Lung (tissue), 12 donors: Measurements from ENCODE around the gene PALLD. TPM values are rescaled to one million over a fixed set of nuclear protein-coding genes. Genes with fewer than 3 reads are reported as not detected.

Experiments used
- ATAC-seq: fragments of 200-7000 bp; cut with Tn5 transposase; one replicate; pipeline ENCODE4 v1.9.1; 2020; ENCODE audit warnings: moderate number of reproducible peaks; ENCODE audit not compliant: insufficient read depth, low FRiP score
- DNase-seq, 3 donors: peaks; one replicate each; pipeline ENCODE4 v3.0.0-alpha.2; 2013 to 2017
- H3K27ac ChIP-seq, 2 donors: one replicate each; pipeline ENCODE4 v1.5.1; 2013; ENCODE audit warnings: mild to moderate bottlenecking in 2 of 2, moderate library complexity in 2 of 2, control low read depth in 1 of 2, inconsistent platforms in 1 of 2, low read depth in 1 of 2, low read length in 1 of 2
- H3K27me3 ChIP-seq, 3 donors: one replicate each; pipeline ENCODE4 v1.5.1; 2013; ENCODE audit warnings: low read length in 2 of 3; ENCODE audit not compliant: control insufficient read depth in 3 of 3, insufficient read depth in 3 of 3
- H3K36me3 ChIP-seq, 4 donors: one replicate each; pipeline ENCODE4 v1.5.1; 2013; ENCODE audit warnings: low read length in 4 of 4, mild to moderate bottlenecking in 1 of 4, moderate library complexity in 1 of 4; ENCODE audit not compliant: control insufficient read depth in 4 of 4, insufficient read depth in 4 of 4
- H3K4me1 ChIP-seq, 5 donors: one replicate each; pipeline ENCODE4 v1.5.1; 2013; ENCODE audit warnings: low read length in 5 of 5, mild to moderate bottlenecking in 2 of 5, moderate library complexity in 1 of 5; ENCODE audit not compliant: control insufficient read depth in 5 of 5, insufficient read depth in 5 of 5
- H3K4me3 ChIP-seq: one replicate; pipeline ENCODE4 v1.5.1; 2013; ENCODE audit warnings: mild to moderate bottlenecking, control low read depth, moderate library complexity
- H3K9ac ChIP-seq, 2 donors: one replicate each; pipeline ENCODE4 v1.5.1; 2013; ENCODE audit warnings: low read length in 2 of 2, control low read depth in 1 of 2; ENCODE audit not compliant: insufficient read depth in 1 of 2
- H3K9me3 ChIP-seq, 4 donors: one replicate each; pipeline ENCODE4 v1.5.1; 2013; ENCODE audit warnings: low read length in 3 of 4, mild to moderate bottlenecking in 1 of 4, moderate library complexity in 1 of 4; ENCODE audit not compliant: control insufficient read depth in 4 of 4, insufficient read depth in 3 of 4
- WGBS, 2 donors: extraction: QIAGEN DNeasy Blood & Tissue Kit; methylation state at CpG; one replicate each; pipeline ENCODE4 v1.1.7; 2013; 5-methylcytosine and 5-hydroxymethylcytosine counted together
- polyA plus RNA-seq, 2 donors: library from polyadenylated mRNA; stranded (reverse); fragments of 200-250 nt; gene quantifications; one replicate each; pipeline ENCODE4 v1.2.1, GENCODE V29; 2013
- total RNA-seq, 2 donors: library from RNA; depleted of rRNA in 1 of 2; stranded (reverse); fragments of >200 nt in 1 of 2; gene quantifications; one replicate each; pipeline ENCODE4 v1.2.1, GENCODE V29; 2014 to 2021
- TF ChIP-seq, protein P1 (sequence below): IDR thresholded peaks from 2 replicates; pipeline ENCODE4 v1.5.1; 2012; ENCODE audit warnings: mild to moderate bottlenecking; ENCODE audit errors: control extremely low read depth, extremely low read depth
- donor health status: control.
- donor health status: control.
- donor health status: Bipolar disorder and iron deficiency.
- donor health status: healthy.
- donor health status: DM: yes; HTN: yes; CAD: no.

Gene PALLD
- total and polyA plus RNA-seq, 4 donors: 20.7 to 139 (median 63.0) TPM

DNA sequence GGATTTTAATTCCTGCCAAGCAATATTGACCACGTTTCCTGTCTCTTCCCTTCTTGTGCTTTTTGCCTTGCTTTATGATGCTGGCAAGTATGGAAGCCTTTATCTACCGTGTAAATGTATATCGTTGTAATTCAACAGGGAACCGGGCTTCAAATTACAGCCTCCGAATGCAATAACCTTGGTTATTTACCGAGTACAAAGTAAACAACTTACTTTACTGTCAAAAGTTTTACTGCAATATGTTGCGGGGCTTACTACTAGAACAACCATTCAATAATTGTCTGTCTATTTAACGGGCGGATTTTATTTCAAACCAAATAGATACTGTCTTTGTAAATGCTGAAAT is 73.1 kb downstream of the PALLD start:
- TF ChIP-seq, protein P1, sequence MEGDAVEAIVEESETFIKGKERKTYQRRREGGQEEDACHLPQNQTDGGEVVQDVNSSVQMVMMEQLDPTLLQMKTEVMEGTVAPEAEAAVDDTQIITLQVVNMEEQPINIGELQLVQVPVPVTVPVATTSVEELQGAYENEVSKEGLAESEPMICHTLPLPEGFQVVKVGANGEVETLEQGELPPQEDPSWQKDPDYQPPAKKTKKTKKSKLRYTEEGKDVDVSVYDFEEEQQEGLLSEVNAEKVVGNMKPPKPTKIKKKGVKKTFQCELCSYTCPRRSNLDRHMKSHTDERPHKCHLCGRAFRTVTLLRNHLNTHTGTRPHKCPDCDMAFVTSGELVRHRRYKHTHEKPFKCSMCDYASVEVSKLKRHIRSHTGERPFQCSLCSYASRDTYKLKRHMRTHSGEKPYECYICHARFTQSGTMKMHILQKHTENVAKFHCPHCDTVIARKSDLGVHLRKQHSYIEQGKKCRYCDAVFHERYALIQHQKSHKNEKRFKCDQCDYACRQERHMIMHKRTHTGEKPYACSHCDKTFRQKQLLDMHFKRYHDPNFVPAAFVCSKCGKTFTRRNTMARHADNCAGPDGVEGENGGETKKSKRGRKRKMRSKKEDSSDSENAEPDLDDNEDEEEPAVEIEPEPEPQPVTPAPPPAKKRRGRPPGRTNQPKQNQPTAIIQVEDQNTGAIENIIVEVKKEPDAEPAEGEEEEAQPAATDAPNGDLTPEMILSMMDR: no peak
- peak overlapping the region in 1 of 2 donors; percentile 66 for H3K27ac ChIP-seq
- no peaks in the 10 kb centered on the region for H3K36me3 ChIP-seq
- 66 to 85% methylated on average over 9 of the region's 9 CpGs for whole genome bisulfite sequencing, 2 donors
- DNase-seq (peak in 1 of 3 donors; percentile 15), ATAC-seq (no peak)
- no peaks in the 10 kb centered on the region for H3K27me3 ChIP-seq
- H3K9ac ChIP-seq: no peak overlapping the region
- H3K4me3 ChIP-seq: no peak overlapping the region
- no peaks in the 10 kb centered on the region for H3K9me3 ChIP-seq
- H3K4me1 ChIP-seq: peaks cover 0 to 19% (median 7%) of the 10 kb centered on the region in 5 donors

DNA sequence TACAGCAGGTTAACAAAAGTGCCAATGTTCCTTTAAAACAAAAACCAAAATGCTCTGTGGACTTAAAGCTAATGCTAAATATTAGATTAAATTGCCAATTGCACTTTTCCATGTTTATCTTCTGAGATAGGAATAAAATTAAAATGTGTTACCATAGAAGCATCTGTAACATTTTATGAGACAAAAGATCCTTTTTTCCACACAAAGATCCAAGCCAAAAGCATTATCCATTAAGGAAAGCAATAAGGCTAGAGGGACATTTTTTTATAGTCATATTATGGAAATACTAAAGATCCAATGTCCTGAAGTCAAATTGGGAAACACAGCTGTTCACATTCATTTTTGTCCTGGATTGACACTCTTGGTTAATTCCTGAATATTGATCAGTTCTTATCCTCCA is 73.6 kb downstream of the PALLD start:
- no peak overlapping the region for H3K4me3 ChIP-seq
- ATAC-seq: no peak
- DNase-seq: no peak

DNA sequence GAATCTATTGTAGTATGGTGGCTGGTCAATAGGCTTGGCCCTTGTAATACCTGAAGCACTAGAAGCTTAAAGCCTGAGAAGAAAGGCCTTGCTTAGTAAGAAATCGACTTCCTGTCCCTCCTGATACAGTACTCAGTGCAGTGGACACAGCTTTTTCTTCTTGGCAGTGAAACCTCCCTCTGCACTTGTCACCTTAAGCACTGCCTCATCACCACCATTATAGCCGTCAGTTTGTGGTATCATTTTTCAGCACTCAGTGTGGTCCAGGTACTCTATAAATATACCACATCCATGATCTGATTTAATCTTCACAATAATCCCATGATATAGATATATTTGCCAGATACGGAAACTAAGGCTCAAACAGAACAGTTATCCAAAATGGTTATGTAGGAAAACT is 75.2 kb downstream of the PALLD start:
- WGBS, 2 donors: 91 to 92% methylated on average over 3 of the region's 3 CpGs
- H3K4me1 ChIP-seq: peaks cover 0 to 16% (median 7%) of the 10 kb centered on the region in 5 donors
- no peaks in the 10 kb centered on the region for H3K9me3 ChIP-seq
- DNase-seq (no peak), ATAC-seq (no peak)
- H3K27me3 ChIP-seq: no peaks in the 10 kb centered on the region
- H3K36me3 ChIP-seq: no peaks in the 10 kb centered on the region
- no peak overlapping the region for H3K9ac ChIP-seq
- TF ChIP-seq, protein P1: no peak
- H3K4me3 ChIP-seq: no peak overlapping the region
- no peak overlapping the region for H3K27ac ChIP-seq

More for the DNA sequence above, 73.6 kb downstream of the PALLD start:
- H3K36me3 ChIP-seq: no peaks in the 10 kb centered on the region
- H3K27ac ChIP-seq: no peak overlapping the region
- peak overlapping the region in 1 of 2 donors; percentile 39 for H3K9ac ChIP-seq
- TF ChIP-seq, protein P1: no peak
- H3K27me3 ChIP-seq: no peaks in the 10 kb centered on the region
- H3K9me3 ChIP-seq: no peaks in the 10 kb centered on the region
- H3K4me1 ChIP-seq: peaks cover 0 to 16% (median 7%) of the 10 kb centered on the region in 5 donors

DNA sequence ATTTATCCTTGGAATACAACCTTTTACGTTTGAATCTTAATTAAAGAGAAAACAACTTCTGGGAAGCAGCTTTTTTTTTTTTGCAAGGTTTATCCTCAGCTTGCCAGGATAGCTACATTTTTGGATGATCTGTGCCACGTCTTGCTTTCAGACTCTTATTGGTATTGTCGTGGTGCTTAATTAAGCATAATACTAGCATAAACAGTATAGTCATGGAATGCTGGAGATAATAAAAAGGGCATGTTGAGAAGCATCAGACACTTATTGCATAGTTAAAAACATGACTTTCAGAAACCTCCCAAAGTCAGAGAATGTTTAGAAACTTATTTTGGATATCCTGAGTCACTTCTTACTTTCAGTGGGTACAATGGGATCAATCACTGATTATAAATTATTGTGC is 77.0 kb downstream of the PALLD start:
- Histone ChIP-seq H3K4me3 (no peak overlapping the region), H3K9ac (no peak overlapping the region), H3K27ac (no peak overlapping the region), H3K9me3 (no peaks in the 10 kb centered on the region), H3K36me3 (no peaks in the 10 kb centered on the region), H3K27me3 (no peaks in the 10 kb centered on the region), H3K4me1 (peaks cover 0 to 23% (median 7%) of the 10 kb centered on the region in 5 donors)
- TF ChIP-seq, protein P1: no peak
- DNase-seq (no peak), ATAC-seq (no peak)
- 84 to 94% methylated on average over 3 of the region's 3 CpGs for WGBS, 2 donors
